Upper lobe of left lung (tissue), 6 donors: ENCODE results near the gene DIP2C. TPM values are rescaled to one million over a fixed set of nuclear protein-coding genes. Genes with fewer than 3 reads are reported as not detected.
"Not testable (repeated sequence)": the region's sequence is repeated elsewhere in the genome, so short reads cannot be mapped to it uniquely, and the experiment has no call there.

Experiments
- ATAC-seq, 2 donors: fragments of 200-7000 bp; cut with Tn5 transposase; one replicate each; pipeline ENCODE4 v1.9.1; 2022; ENCODE audit warnings: mild to moderate bottlenecking in 2 of 2, moderate library complexity in 2 of 2; ENCODE audit not compliant: low FRiP score in 2 of 2
- DNase-seq, 2 donors: peaks; one replicate each; pipeline ENCODE4 v3.0.0-alpha.2; 2019 to 2020
- H3K27ac ChIP-seq, 4 donors: fragments of 200-600 bp; sonication (generic); one replicate each; pipeline ENCODE4 v1.5.1; 2016 to 2019
- H3K27me3 ChIP-seq, 4 donors: fragments of 200-600 bp; sonication (generic); one replicate each; pipeline ENCODE4 v1.5.1; 2017 to 2019
- H3K36me3 ChIP-seq, 4 donors: fragments of 200-600 bp; sonication (generic); one replicate each; pipeline ENCODE4 v1.5.1; 2016 to 2019
- H3K4me1 ChIP-seq, 4 donors: fragments of 200-600 bp; sonication (generic); one replicate each; pipeline ENCODE4 v1.5.1; 2018 to 2019
- H3K4me3 ChIP-seq, 4 donors: fragments of 200-600 bp; sonication (generic); one replicate each; pipeline ENCODE4 v1.5.1; 2017 to 2019; ENCODE audit warnings: mild to moderate bottlenecking in 2 of 4, moderate library complexity in 1 of 4
- H3K9me3 ChIP-seq, 4 donors: fragments of 200-600 bp; sonication (generic); one replicate each; pipeline ENCODE4 v1.5.1; 2018 to 2019
- CTCF ChIP-seq, 6 experiments: fragments of 450-650 bp in 4 of 6; fragments of 200-600 bp in 2 of 6; sonication (generic) in 2 of 6; IDR thresholded peaks; one replicate each; pipeline ENCODE4 v1.5.1; 2016 to 2019; ENCODE audit warnings: antibody characterized with exemption in 6 of 6
- EP300 ChIP-seq, 4 donors: sonication (generic); formaldehyde crosslinking; IDR thresholded peaks; one replicate each; pipeline ENCODE4 v1.5.1; 2017; ENCODE audit warnings: antibody characterized with exemption in 4 of 4, control low read depth in 2 of 4
- POLR2A ChIP-seq, 4 donors: fragments of 450-650 bp; IDR thresholded peaks; one replicate each; pipeline ENCODE4 v1.5.1; 2016 to 2017; ENCODE audit warnings: antibody characterized with exemption in 4 of 4, mild to moderate bottlenecking in 2 of 4
- POLR2AphosphoS5 ChIP-seq, 2 donors: sonication (generic); formaldehyde crosslinking; IDR thresholded peaks; one replicate each; pipeline ENCODE4 v1.5.1; 2017; ENCODE audit warnings: antibody characterized with exemption in 2 of 2
- WGBS, 2 donors: methylation state at CpG; one replicate each; pipeline ENCODE4 v1.1.5; 2017 to 2018; 5-methylcytosine and 5-hydroxymethylcytosine counted together
- total RNA-seq, 6 donors: library from RNA; depleted of rRNA in 4 of 6; stranded (reverse); fragments of >200 nt in 4 of 6; gene quantifications; one replicate each; pipeline versions ENCODE4 v1.1.0 to v1.2.1, GENCODE V29; 2016 to 2021
- donor health status: DM: no; HTN: no; CAD: no; lungs with moderate emphysema.
- donor health status: DM: no; HTN: yes; CAD: no; lungs with severe emphysema.

The DIP2C gene
- total RNA-seq, 6 donors from 2014 or later, result 11.6 to 32.5 (median 14.7) TPM

- WGBS, 2 donors, result 17 to 32% methylated on average over 9 of the region's 9 CpGs
- Histone ChIP-seq H3K4me1 (peaks cover 0 to 7% (median 2%) of the 10 kb centered on the region in 4 donors), H3K36me3 (no peaks in the 10 kb centered on the region), H3K27ac (peak overlapping the region in 1 of 4 donors; percentile 11), H3K27me3 (no peaks in the 10 kb centered on the region), H3K4me3 (no peak overlapping the region), H3K9me3 (no peaks in the 10 kb centered on the region)
- TF ChIP-seq CTCF (IDR thresholded peaks at IDR 0.05) (no peak), POLR2A (IDR thresholded peaks at IDR 0.05) (no peak), EP300 (IDR thresholded peaks at IDR 0.05) (no peak), POLR2AphosphoS5 (IDR thresholded peaks at IDR 0.05) (no peak)
- peak in 1 of 2 donors; percentile 51 for ATAC-seq
- no peak for DNase-seq
Observed at GRCh38 chr10:659688-660141, 29.8 kb downstream of the DIP2C start.

GRCh38 chr10:657816-658350, 31.6 kb downstream of the DIP2C start:
- DNase-seq, H3K9me3 ChIP-seq, H3K36me3 ChIP-seq, H3K4me3 ChIP-seq, ATAC-seq, H3K27ac ChIP-seq, H3K27me3 ChIP-seq: not testable (repeated sequence)
- 96% methylated on average over 4 to 9 of the region's 11 CpGs for WGBS, 2 donors
- peaks cover 0 to 14% (median 2%) of the 10 kb centered on the region in 4 donors for H3K4me1 ChIP-seq

- DNase-seq (no peak), ATAC-seq (no peak)
- no peaks in the 10 kb centered on the region for H3K36me3 ChIP-seq
- no peak overlapping the region for H3K27ac ChIP-seq
- 80% methylated on average over 5 of the region's 5 CpGs; no CpG with 5 or more reads in 1 of the 2 donors for WGBS, 2 donors
- no peak for TF ChIP-seq CTCF (IDR thresholded peaks at IDR 0.05)
- H3K4me1 ChIP-seq, result peaks cover 0 to 14% (median 2%) of the 10 kb centered on the region in 4 donors
- no peak overlapping the region for H3K4me3 ChIP-seq
- no peaks in the 10 kb centered on the region for H3K9me3 ChIP-seq
- H3K27me3 ChIP-seq, result no peaks in the 10 kb centered on the region
Observed at GRCh38 chr10:656883-657282, 32.6 kb downstream of the DIP2C start.

GRCh38 chr10:655184-655583, 34.3 kb downstream of the DIP2C start:
- WGBS, 2 donors, result 95 to 98% methylated on average over 8 of the region's 8 CpGs
- no peaks in the 10 kb centered on the region for H3K27me3 ChIP-seq
- H3K27ac ChIP-seq, result no peak overlapping the region
- H3K9me3 ChIP-seq, result no peaks in the 10 kb centered on the region
- DNase-seq, result no peak
- H3K36me3 ChIP-seq, result no peaks in the 10 kb centered on the region
- H3K4me3 ChIP-seq, result no peak overlapping the region
- TF ChIP-seq EP300 (IDR thresholded peaks at IDR 0.05) (no peak), POLR2AphosphoS5 (IDR thresholded peaks at IDR 0.05) (no peak), POLR2A (IDR thresholded peaks at IDR 0.05) (no peak), CTCF (IDR thresholded peaks at IDR 0.05) (no peak)
- H3K4me1 ChIP-seq, result peaks cover 0 to 24% (median 7%) of the 10 kb centered on the region in 4 donors
- ATAC-seq, result no peak

- TF ChIP-seq CTCF (IDR thresholded peaks at IDR 0.05), result no peak
- no peak for TF ChIP-seq POLR2A (IDR thresholded peaks at IDR 0.05)
- no peak for TF ChIP-seq POLR2AphosphoS5 (IDR thresholded peaks at IDR 0.05)
- no peak for TF ChIP-seq EP300 (IDR thresholded peaks at IDR 0.05)
- Histone ChIP-seq H3K36me3 (no peaks in the 10 kb centered on the region), H3K27me3 (no peaks in the 10 kb centered on the region), H3K4me3 (no peak overlapping the region), H3K27ac (no peak overlapping the region), H3K9me3 (no peaks in the 10 kb centered on the region), H3K4me1 (peaks cover 0 to 28% (median 13%) of the 10 kb centered on the region in 4 donors)
- no peak for DNase-seq
- no peak for ATAC-seq
- WGBS, 2 donors, result 88 to 90% methylated on average over 6 of the region's 6 CpGs
Observed at GRCh38 chr10:654647-654996, 34.8 kb downstream of the DIP2C start.
